Measurements from ENCODE around the gene CDH6. TPM values are rescaled to one million over a fixed set of nuclear protein-coding genes. Genes with fewer than 3 reads are reported as not detected.
A peak's percentile ranks its signal among the peaks of the same experiment; 100 is the strongest.

CDH6 gene
- total RNA-seq (2014; rRNA removed; shearing (Covaris generic)): not detected in 2 replicates

GRCh38 chr5:31193591-31194467 is at the start of gene CDH6:
Gene CDH6, plus strand, starts transcription at chr5:31193686. Its CDS starts 73,788 bp downstream, at chr5:31267474.
- DNase-seq (ENCODE audit: low spot score): no peak

GRCh38 chr5:31144364-31144763 is 49.1 kb upstream of the CDH6 start:
- no peak for DNase-seq (ENCODE audit: low spot score)

- no peak for DNase-seq (ENCODE audit: low spot score)
Observed at GRCh38 chr5:31148959-31149475, 44.5 kb upstream of the CDH6 start.

GRCh38 chr5:31153521-31153920 is 40.0 kb upstream of the CDH6 start:
- DNase-seq (ENCODE audit: low spot score): no peak

GRCh38 chr5:31156631-31157160 is 36.8 kb upstream of the CDH6 start:
- no peak for DNase-seq (ENCODE audit: low spot score)

GRCh38 chr5:31157720-31158119 is 35.8 kb upstream of the CDH6 start:
- no peak for DNase-seq (ENCODE audit: low spot score)

GRCh38 chr5:31158686-31159085 is 34.8 kb upstream of the CDH6 start:
- DNase-seq (ENCODE audit: low spot score): no peak

GRCh38 chr5:31161781-31162181 is 31.7 kb upstream of the CDH6 start:
- no peak for DNase-seq (ENCODE audit: low spot score)

GRCh38 chr5:31165729-31166128 is 27.8 kb upstream of the CDH6 start:
- DNase-seq (ENCODE audit: low spot score): no peak

- DNase-seq (ENCODE audit: low spot score): no peak
Observed at GRCh38 chr5:31169379-31169778, 24.1 kb upstream of the CDH6 start.

GRCh38 chr5:31172881-31173280 is 20.6 kb upstream of the CDH6 start:
- no peak for DNase-seq (ENCODE audit: low spot score)

- DNase-seq (ENCODE audit: low spot score): no peak
Observed at GRCh38 chr5:31173614-31174013, 19.9 kb upstream of the CDH6 start.

- DNase-seq (ENCODE audit: low spot score): no peak
Observed at GRCh38 chr5:31181376-31181987, 12.0 kb upstream of the CDH6 start.

GRCh38 chr5:31182136-31182535 is 11.3 kb upstream of the CDH6 start:
- DNase-seq (ENCODE audit: low spot score): no peak

- DNase-seq (ENCODE audit: low spot score): no peak
Observed at GRCh38 chr5:31185951-31186350, 7.5 kb upstream of the CDH6 start.

- peak; percentile 44 for DNase-seq (ENCODE audit: low spot score)
Observed at GRCh38 chr5:31186672-31187267, 6.7 kb upstream of the CDH6 start.

- DNase-seq (ENCODE audit: low spot score): no peak
Observed at GRCh38 chr5:31187591-31187990, 5.9 kb upstream of the CDH6 start.

- DNase-seq (ENCODE audit: low spot score): no peak
Observed at GRCh38 chr5:31192442-31192841, 1.0 kb upstream of the CDH6 start.

- DNase-seq (ENCODE audit: low spot score): no peak
Observed at GRCh38 chr5:31193116-31193515, 370 bp upstream of the CDH6 start.

- no peak for DNase-seq (ENCODE audit: low spot score)
Observed at GRCh38 chr5:31194468-31194813, 955 bp downstream of the CDH6 start.

- DNase-seq (ENCODE audit: low spot score): peak; percentile 33
Observed at GRCh38 chr5:31194892-31195555, 1.5 kb downstream of the CDH6 start.

GRCh38 chr5:31196309-31196708 is 2.8 kb downstream of the CDH6 start:
- DNase-seq (ENCODE audit: low spot score): peak; percentile 13
